Stimulated activated CD4-positive, alpha-beta T cell treated with anti-CD3 and anti-CD28 coated beads, Interleukin-4, amount 100 ng/mL, for 1 hour (primary cell): ENCODE measurements around the gene KIF24.
"Not testable (repeated sequence)": the region's sequence is repeated elsewhere in the genome, so short reads cannot be mapped to it uniquely, and the experiment has no call there.

ENCODE experiments used
- DNase-seq: peaks from one replicate; pipeline ENCODE4 v3.0.0-alpha.2; 2020

Gene KIF24

DNA sequence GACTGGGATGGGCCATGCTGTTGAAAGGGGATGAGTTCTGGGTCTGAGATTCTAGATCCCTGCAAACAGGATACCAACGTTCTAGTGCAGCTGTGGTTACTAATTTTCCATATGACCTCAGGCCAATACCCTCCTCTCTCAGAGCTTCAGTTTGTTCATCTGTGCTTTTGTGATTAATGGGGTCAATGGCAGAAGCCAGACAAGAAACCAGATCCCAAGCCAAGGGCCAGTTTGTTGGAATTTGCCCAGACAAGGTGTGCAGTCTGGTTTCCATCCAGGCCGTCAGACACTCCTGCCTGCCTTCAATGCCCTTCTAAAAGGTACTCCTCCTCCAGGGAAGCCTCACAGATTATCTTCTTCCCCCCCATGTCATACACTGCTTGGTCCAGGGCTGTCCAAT lies 36.2 kb upstream of the KIF24 start:
- no peak for DNase-seq

DNA sequence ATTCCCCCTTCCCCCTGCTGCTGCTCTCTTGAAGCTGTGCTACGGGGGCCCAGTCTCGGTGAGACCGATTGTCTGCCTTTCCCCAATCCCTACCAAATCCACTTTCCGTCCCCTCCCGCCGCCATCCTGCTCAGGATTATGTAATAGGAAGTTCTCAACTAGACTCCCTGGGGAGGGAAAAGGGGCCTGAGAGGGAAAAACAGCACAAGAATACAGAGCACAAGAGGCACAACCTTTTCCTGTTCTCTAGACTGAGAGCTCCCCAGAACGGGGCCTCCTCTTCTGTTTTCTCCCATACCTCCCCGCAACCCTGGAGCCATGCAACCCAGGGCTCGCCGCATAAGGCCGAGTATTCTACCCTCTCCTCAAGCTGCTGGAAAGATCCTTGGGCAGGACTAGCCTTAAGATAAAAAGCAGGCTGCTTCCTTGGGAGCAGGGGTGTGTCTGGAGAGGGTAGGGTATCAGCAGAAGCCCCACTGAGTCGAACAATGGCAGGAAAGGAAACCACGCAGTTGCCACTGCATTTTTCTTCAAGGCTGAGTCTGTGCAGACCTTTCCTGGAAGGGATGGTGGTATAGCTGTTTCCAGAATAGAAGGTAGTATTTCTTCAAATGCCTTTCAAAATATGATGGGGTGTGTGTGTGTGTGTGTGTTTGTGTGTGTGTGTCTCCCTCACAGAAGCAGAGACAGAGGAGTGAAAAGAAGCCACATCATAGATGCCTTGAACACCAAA lies 34.7 kb upstream of the KIF24 start:
- no peak for DNase-seq

DNA sequence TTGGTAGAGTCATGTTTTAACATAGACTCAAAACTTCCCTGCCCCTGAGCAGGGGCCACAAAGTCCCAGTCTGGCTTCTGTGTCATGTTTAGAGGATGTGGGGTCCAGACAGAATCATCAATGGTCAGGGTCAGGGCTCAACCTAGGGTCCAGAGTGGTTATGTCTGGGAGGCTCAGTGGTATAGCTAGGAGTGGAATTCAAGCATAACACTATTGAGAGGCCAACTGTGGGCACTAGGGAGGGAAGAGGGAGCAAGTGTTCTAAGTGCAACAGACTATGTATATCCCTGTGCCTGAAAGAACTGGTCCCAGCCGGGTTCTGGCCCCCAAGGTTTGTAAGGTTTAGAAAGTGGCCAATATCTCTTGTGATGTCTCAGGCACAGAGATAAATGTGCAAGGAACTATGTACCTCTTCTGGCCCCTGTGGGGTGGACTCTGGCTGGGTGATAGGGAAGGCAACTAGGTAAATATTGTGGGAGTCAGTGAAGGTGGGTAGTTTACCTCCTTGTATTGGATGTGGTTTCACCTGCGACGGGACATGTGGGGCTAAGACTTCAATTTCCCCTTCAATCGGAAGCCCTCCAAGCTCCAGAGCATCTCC lies 33.6 kb upstream of the KIF24 start:
- no peak for DNase-seq

DNA sequence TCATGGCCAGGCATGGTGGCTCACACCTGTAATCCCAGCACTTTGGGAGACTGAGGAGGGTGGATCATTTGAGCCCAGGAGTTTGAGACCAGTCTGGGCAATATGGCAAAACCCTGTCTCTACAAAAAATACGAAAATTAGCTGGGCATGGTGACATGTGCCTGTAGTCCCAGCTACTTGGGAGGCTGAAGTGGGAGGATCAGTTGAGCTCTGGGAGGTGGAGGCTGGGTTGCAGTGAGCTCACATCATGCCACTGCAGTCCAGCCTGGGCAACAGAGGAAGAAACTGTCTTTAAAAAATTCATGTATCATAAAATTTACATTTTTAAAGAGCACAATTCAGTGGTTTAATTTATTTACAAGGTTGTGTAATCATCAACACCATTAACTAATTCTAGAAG lies 23.9 kb upstream of the KIF24 start:
- DNase-seq: not testable (repeated sequence)

DNA sequence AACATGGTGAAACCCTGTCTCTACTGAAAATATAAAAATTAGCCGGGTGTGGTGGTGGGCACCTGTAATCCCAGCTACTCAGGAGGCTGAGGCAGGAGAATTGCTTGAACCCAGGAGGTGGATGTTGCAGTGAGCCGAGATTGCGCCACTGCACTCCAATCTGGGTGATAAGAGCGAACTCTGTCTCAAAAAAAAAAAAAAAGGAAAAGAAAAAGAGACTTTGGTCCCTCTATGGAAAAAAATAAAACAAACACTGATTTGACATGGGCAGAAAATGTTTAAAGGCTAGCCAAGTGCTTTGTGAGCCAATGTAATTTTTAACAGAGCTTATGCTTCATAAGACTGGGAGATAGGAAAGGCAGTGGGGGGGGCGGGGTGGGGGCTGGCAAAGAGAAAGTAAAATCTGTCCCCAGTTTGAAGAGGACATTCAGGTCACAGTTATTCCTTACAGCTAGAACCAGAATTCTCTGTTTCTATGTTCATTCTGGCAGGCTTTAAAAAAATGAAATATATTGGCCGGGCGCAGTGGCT lies 23.1 kb upstream of the KIF24 start:
- not testable (repeated sequence) for DNase-seq

DNA sequence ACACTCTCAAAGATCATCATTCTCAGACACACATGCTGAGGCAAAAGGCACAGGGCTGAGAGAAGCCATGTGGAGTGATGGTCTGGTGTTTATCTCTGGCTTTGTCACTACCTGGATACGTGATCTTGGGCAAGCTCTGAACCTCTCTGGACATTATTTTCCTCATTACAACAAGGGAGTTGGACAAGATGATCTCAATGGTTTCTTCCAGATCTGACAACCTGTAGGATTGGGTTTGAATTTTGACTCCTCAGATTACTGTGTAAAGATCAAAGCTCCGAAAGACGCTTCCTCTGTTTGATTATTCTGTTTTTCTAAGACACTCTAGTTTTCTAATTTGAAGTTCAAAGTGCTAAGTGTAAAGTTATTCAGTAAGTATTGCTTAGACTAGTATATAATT lies 20.3 kb upstream of the KIF24 start:
- no peak for DNase-seq

DNA sequence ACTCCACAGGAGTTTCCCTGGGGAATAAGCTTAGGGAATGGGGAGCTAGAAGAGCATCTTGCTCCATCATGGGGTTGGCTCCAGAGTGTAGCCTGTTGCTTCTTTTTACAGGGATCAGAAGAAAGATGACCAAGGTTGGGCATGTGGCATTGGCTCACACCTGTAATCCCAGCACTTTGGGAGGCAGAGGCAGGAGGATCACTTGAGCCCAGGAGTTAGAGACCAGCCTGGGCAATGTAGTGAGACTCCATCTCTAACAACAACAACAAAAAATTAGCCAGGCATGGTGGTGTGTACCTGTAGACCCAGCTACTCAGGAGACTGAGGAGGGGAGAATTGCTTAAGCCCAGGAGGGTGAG lies 18.7 kb upstream of the KIF24 start:
- DNase-seq: no peak

DNA sequence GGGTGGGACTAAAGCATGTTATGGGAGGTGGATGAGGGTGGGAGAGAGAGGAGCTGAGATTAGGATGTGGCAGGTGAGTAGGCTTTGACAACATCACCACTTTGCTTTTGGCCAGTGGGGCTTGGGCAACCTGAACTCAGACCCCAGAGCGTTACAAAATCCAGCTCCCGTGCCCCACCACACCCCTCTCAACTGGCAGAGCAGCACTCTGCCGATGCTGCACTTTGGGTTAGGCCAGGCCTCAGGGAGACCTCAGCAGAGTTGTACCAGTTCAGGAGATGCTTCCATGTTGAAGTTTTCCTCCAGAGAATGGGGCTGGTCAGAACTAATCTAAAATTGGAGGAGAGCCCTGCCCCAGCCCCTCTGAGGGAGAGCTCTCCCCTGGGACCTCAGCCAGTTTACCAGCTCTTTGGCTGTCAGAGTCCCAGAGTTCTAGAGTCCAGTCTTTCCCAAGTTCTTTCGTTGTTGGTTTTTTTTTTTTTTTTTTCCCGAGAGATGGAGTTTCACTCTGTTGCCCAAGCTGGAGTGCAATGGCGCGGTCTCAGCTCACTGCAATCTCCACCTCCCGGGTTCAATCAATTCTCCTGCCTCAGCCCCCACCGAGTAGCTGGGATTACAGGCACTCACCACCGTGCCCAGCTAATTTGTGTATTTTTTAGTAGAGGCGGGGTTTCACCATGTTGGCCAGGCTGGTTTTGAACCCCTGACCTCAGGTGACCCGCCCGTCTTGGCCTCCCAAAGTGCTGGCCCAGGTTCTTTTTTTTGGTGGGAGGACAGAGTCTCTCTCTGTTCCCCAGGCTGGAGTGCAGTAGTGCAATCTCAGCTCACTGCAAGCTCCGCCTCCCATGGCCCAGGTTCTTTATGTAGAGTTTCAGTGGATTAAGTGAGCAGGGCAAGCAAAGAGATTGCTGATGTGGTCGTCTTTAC lies 18.1 kb upstream of the KIF24 start:
- DNase-seq: no peak

DNA sequence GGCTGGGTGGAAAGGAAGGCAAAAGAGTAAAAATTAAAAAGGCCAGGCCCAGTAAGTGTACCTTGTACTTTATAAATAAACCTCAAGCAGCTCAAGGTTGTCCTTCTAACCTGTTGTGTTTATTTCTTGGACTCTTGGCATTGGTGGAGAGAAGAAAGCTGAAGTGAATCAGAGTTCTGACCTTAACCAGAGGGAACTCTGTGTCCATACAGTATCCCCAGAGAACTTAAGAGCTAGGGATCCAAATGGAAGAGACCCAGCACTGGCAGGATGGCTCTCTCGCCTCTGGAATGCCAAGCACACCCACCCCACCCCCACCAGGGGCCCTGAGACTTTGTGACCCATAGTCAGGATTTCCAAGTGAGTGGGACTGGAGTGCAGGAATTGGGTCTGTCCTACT lies 14.5 kb upstream of the KIF24 start:
- DNase-seq: no peak

DNA sequence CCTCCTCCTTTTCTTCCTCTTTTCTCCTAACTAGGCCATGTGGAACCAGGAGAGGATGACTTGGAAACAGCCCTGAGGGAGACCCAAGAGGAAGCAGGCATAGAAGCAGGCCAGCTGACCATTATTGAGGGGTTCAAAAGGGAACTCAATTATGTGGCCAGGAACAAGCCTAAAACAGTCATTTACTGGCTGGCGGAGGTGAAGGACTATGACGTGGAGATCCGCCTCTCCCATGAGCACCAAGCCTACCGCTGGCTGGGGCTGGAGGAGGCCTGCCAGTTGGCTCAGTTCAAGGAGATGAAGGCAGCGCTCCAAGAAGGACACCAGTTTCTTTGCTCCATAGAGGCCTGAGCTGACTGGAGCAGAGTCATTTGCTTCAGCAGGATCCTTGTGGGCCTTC lies 14.0 kb upstream of the KIF24 start:
- DNase-seq: no peak

DNA sequence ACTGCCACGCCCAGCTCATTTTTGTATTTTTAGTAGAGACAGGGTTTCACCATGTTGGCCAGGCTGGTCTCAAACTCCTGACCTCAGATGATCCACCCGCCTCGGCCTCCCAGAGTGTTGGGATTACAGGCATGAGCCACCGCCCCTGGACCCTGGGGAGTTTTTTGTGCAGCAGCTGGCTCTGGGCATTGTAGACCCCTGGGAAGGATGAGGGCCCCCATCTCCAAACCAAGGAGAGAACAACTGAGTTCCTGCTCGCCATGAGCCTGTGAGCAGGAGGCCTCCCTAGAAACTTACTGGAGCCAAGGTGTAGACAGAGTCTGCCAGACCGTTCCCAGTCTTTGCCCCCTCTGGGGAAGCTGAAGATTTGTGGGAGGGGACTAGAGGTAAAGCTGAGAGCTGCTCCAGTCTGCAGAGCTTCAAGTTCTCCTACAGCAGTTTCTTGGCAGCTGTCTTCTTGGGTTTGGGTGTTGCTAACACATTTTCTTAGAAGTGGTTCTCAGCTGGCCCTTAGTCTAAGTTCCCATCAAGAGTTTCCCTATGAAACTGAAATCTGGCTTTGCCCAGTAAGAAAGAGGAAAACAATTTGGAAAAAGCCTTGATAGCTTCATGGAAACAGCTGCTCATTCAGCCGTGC lies 12.7 kb upstream of the KIF24 start:
- DNase-seq: no peak

DNA sequence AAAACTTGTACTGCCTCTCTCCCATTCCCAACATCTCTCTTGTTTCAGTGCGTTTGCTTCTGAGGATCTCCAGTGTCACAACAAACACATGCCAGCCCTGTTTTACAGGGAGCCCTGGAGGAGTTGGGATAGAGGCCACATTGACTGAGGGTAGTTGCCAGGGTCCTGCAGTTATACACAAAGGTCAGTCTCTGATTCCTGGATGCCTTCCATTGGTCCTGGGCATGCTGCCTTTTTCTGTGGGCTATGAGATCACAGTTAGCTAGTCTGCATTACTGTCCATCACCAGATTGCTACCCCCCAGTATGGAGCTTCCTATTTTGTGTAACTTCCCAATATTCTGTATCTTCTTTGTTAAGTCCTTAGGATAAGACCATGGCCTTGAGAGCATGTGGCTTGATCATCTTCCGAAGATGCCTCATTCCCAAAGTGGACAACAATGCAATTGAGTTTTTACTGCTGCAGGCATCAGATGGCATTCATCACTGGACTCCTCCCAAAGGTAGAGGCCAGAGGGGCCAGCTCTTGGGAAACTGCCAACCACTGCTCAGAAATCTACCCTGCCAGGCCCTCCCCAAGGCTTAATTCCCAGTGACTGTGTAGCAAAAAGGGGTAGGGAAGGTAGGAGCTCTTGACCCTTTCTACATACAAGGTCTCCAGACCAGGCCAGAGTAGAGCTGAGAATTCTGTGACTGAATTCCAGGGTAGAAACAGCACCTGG lies 9.8 kb upstream of the KIF24 start:
- no peak for DNase-seq

DNA sequence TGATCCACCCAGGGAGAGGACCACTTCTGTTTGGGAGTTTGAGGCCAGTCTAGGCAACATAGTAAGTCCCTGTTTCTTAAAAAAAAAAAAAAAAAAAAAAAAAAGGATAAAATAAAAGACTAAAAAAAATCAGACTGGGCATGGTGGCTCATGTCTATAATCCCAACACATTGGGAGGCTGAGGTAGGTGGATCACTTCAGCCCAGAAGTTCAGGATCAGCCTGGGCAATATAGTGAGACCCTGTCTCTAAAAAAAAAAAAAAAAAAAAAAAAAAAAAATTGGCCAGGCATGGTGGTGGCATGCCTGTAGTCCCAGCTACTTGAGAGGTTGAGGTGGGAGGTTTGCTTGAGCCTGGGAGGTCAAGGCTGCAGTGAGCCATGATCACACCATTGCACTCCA lies 9.0 kb upstream of the KIF24 start:
- DNase-seq: not testable (repeated sequence)

DNA sequence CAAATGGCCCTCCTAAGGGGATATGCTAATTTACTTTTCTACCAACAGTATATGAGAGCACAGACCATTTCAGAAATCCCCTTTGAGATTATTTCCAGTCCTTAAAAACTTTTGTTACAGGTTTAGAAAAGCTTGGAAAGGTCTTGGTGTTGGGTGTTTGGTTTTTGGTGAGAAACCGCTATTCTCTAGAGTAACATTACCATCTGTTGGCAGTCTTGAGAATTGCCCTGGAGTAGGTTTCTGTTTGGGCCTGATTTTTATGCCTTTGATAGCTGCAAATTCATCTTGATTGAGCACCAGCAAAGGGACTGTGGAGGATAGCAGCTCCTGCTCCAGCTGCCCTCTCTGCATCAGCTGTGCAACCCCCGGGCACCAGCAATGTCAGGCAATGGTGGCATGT lies 8.3 kb upstream of the KIF24 start:
- no peak for DNase-seq

DNA sequence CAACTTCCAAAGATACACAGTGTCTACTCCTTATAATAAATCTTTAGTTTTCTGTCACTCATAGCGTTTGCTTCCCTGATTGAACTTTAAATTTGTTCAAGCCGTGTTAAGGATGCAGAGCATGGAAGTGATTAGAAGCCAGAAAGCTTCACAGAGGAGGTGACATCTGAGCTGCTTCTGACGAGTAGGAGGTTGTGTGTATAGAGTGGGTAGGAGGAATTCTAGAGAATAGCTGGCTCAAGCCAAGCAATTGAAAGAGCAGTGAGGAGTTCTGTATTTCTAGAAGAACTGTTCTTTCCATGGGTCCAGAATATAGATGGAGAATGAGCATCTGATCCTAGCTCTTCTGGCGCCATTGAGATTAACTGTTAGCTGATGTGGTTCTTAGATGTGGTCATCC lies 6.3 kb upstream of the KIF24 start:
- DNase-seq: no peak

DNA sequence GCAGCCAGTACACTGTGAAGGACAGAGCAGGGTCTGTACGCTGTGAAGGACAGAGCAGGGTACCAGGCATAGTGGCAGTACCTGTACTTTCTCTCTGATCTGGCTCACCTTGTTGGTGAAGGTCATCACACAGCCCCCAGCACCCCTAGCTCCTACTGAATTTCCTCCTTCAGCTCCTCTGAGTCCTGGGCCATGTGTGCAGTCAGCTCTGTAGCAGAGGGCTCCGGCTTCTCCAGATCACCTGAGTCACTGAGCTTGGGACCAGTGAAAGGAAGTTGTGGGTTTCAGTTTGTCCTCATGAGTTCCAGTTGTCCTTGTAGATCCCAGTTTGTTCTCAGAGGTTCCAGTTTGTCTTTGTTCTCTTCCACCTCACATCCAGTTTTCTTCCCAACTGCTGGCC lies 5.8 kb upstream of the KIF24 start:
- no peak for DNase-seq

DNA sequence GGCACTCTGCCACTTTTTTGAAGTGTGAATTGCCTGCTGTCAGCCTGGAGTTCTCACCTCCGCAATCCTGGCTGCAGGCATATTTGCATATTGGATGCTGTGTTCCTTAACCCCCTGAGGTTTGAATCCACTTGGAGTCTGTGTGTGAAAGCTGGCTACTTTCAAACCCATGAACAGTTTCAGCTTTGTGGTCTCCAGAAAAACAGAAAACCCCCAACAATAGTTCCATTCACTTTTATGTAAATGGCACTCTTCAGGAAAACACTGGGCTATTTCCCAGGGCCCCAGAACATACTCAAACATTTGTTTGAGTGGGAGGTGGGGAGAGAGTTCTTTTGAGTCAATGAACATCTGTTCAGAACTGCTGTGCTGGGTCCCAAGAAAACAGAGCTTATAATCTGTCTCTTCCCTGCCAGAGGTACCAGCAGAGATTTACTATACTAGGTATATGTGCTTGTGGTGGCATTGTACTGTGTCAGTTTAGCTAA lies 5.3 kb upstream of the KIF24 start:
- no peak for DNase-seq

DNA sequence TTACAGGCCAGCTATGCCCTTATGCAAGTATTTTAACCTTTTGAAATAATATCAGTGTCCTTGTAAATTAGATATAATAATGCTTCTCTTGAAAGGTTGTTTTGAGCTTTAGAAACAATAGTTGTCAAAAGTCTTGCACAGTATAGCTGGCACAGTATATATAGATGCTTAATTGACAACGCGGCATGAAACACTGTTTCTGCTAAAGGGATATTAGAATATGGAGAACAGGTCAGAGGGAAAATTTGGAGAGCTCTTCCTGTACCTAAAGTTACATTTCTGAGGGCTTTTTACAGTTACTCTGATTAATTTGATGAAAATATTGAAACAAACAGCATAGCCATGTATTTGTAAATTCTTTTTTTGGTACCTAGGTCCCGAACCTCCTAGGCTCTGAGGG lies 4.8 kb upstream of the KIF24 start:
- DNase-seq: no peak

DNA sequence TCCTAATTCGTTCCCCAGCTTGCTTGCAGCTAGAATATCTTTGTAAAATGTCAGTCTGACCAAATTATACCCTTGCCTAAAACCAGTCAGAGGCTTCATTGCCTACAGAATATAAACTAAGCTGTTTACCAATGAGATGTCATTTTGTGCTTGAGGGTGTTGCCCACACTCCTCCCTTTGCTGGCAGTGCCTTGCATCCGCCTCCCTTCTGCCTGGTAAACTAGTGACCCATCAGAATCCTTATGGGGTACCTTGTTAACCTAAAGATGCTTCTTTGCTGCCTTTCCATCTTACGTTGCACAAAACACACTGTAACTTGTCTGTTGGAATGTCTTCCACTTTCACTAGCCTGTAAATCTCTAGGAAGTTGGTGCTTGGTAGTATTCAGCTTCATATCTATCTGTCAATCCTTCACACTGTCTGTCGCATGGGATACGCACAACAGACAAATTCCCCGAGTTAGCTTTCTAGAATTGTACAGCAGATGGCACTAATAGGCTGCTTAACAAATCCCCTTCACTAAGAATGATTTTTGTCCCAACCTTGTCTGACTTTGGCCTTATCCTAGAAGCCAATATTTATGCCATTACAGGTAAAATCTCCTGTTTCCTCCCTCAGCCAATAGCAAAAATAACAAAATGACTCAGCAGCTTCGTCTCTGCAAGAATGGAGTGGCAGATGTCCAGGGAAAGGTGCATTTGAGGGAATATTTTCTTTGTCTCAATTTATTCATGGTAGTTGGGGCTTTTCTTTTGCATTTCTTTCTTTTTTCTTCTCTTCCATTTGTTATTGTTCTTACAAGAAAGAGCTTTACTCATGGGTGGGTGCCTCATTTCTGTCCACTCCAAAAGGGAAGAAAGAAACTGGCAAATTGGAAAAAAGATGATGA lies 3.3 kb upstream of the KIF24 start:
- DNase-seq: no peak

DNA sequence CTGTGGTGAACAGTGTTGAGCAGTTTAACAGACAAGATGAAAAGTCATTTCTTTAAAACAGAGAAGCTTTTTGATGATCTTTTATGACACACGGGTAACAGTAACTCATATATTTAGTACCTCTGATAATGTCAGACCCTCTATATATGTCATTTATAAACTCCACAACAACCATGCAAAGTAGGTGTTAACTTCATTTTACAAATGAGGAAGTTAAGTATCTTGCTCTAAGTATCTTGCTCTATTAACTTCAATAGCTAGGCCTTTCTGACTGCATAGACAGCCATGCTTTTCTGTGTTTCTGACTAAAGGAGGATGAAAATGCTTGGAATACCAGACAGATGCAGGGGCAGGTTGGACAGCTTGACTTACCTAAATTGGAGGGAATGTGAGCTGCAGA lies 2.1 kb upstream of the KIF24 start:
- DNase-seq: no peak

DNA sequence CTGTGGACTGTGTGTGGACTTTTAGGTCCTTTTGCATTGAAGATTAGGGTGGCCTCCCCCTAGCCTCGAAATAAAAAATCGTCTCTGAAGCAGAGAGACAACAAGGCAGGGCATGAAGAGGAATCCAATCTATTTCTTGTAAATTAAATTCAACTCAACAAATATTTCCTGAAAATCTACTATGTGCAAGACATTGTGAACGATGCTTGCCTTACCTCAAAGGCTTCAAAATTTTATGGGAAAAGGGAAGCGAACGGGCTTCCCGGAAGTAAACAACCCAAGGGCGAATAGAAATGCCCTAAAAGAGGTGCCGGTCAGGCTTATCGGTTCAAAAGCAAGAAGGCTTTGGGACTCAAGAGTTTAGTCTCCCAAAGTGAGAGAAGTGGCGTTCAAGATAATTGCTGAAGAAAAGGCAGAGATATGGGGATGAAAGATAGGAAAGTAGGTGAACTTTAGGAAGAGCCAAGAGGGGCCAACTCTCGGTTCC lies 525 bp downstream of the KIF24 start:
- DNase-seq: no peak
